NCI-H1105 treated with DMSO at 0.1 percent for 48 hours (cell line): ENCODE data around the gene B4GALT6.

Experiments
- DNase-seq: peaks from one replicate; lab custom pipeline; 2025; lab: John Stamatoyannopoulos, UW

B4GALT6 gene

DNA sequence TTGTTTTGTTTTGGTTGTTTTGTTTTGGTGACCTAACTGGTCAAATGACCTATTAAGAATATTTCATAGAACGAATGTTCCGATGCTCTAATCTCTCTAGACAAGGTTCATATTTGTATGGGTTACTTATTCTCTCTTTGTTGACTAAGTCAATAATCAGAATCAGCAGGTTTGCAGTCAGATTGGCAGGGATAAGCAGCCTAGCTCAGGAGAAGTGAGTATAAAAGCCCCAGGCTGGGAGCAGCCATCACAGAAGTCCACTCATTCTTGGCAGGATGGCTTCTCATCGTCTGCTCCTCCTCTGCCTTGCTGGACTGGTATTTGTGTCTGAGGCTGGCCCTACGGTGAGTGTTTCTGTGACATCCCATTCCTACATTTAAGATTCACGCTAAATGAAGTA, 92.8 kb downstream of the B4GALT6 start, which contains the start of gene TTR:
TSS of gene TTR (plus strand) at position 250 of the 400 bp plus-strand sequence. CDS start at position 276, 26 bp downstream.
- DNase-seq = no peak

DNA sequence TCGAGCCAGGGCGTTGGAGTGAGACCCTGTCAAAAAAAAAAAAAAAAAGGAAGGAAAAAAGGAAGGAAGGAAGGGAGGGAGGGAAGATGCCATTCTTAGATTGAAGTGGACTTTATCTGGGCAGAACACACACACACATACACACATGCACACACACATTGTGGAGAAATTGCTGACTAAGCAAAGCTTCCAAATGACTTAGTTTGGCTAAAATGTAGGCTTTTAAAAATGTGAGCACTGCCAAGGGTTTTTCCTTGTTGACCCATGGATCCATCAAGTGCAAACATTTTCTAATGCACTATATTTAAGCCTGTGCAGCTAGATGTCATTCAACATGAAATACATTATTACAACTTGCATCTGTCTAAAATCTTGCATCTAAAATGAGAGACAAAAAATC, 93.3 kb downstream of the B4GALT6 start:
- DNase-seq = no peak

DNA sequence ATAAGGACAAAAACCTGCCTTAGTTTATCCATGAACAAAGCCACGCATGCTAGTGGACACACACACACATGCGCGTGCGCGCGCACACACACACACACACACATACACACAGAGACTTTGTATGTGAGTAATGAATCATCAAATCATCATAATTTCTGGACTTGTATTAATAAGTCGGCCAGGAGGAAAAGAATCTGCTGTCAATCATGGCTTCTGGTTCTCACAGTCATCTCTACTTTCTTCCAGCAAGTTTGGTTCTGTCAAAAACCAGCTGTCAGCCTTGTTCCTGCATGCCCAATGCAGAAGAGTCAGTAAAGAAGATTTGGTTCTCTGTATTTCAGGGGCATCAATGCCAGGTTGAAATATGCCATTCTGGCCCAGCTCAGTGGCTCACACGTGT, 93.8 kb downstream of the B4GALT6 start:
- no peak for DNase-seq

DNA sequence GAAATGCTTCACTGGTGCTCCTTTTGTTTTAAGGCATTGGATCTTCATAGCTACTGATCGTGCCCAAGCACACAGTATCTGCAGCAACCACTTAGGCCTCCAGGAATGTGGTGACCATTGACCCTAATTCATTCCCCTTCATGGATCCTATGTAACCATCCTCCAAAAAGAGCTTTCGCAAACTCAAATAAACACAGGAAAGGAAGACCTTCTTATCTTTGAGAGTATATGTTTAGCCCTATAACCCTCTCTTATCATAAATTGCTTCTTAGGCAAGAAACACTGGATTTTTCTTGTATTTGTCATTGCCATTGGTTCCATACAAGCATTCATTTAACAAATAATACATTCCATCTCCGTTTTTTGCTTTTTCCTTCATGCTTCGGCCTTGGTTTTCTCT, 96.9 kb downstream of the B4GALT6 start:
- DNase-seq = no peak

DNA sequence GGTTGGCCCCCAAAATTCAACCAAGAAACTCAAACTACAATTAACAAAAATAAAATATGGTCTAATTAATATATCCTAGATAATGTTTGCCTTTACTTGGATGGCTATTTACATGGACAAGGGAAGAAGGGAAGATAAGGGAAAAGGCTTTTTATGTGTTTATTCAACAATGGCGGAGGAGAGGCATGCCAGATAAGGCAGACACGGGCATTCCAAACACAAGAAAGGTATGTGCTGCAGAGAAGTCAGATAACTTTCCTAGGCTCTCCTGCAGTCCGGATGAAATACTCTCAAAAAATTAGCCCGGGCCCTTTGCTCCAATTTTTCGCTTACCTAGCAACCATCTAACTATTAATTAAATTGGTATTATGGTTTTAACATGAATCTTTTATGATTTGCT, 97.8 kb downstream of the B4GALT6 start:
- no peak for DNase-seq

DNA sequence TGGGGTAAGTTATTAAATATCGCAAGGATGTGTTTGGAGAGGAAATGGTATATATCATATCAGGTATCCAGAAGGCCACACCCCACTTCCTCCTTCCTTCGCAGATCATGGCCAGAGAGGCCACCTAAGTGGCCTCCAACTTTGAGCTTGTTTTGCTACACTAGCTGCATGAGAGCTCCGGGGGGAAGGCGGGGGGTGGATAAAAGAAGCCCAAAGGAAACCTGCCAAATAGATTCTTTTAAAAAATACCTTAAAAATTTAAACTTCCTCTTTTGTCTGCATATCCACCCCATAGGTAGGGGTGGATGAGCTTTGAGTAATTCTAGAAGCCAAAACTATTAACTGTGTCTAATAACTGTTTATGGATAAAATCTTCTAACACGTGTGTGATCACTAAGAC, 98.4 kb downstream of the B4GALT6 start:
- DNase-seq = no peak

DNA sequence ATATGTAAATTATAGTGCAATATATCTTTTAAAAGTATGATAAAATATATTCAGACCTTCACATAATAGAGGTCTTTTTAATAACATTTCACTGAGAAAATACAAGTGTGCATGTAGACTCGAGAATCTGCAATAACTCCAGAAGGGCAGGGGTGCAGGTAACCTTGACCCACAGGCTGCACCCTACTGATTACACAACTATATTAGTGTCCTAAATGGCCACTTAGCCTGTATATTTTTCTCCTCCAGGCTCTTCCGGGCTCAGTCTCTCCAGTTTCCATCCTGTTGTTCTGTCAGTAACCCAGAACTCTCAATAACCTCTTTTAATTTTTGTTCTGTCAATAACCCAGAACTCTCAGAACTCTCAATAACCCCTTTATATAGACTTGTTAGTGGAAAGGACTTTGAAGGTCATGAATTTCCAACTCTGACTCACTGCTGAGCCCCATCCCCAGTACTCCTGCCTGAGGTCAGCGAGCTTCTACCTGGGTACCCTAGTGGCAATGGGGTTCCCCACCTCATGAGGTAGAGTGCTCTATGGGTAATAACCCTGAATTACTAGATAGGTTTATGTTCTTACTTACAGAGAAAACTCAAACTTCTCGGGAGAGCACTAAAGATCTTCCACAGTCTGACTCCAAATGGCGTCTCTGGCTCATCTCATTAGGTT, 101.1 kb downstream of the B4GALT6 start:
- no peak for DNase-seq

DNA sequence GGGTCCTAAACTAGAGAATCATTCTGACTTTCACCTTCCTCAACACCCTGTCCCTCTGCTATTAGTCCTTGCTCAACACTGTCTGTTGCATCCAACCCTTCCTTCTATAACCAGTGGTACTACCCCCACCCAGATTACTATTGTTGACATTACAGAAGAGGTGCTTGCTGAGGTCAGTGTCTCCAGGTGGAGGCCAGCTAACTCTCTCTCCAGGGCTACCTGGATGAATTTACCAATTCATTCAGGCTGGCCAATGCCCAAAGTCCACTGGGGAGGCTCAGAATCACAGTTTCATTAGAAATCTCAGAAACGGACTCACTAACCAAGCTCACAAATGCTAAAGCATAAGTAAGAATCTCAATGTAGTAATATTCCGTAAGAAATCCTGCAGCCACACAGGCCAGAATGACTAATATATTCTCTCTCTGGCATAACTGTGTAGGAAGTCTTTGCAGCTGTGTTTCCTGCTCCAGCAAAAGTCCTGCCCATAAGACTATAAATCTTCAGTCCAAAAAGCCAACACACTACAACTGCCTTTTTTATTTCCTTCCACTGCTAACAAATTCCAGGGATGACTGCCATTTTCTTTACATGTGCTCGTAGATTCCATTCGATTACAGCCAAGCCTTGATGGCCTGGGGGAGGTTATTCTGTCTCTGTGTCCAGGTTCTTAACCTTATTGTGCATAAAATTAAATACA, 102.7 kb downstream of the B4GALT6 start:
- no peak for DNase-seq

DNA sequence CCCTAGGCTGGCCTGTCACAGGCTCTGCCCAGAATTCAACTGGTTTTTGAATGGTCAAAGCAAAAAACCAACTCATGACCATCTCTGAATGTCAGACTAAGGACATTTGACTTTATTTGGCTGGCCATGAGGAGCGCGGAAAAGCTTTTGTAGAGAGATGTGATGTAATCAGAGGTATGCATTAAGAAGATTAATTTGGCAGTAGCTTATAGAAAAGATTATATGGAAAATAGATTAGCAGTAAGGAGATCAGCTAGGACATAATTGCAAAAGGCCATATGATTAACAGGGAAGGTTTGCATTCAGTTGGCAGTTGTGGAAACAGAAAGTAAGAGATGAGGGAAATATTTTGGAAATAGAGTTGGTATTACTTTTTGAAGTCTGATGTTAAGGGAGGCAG, 105.0 kb downstream of the B4GALT6 start:
- no peak for DNase-seq

DNA sequence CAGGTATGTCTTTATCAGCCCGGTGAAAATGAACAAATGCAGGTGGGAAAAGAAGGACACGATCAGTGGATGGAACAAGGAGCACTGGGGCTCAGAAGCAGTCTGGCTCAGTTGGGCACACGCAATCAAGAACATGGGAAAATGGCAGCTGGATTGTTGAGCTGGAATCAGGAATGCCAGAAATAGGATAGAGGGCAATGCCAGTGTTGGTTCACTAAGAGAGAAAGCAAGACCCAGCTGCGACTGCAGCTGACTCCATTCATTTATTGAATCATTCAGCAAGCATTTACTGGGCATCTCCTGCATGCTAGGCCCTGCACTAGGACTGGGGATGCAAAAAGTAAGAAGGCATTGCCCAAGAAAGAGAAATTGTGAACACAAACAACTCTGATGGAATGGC, 106.3 kb downstream of the B4GALT6 start:
- DNase-seq = no peak

DNA sequence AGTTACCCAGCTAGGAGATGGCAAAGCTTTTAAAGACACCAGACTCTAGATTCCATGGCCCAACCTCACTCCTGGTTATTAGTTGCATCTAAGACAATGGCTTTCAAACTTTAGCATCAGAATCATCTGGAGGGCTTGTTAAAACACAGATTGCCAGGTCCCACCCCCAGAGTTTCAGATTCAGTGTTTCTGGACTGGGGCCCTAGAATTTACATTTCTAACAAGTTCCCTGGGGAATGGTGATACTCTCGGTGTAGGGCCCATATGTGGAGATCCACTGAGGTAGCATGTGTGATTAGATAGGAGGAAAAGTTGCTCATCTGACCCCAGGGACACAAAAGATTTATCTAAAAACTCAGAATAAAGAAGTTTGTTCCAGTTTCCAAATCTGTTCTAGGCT, 107.2 kb downstream of the B4GALT6 start:
- no peak for DNase-seq

DNA sequence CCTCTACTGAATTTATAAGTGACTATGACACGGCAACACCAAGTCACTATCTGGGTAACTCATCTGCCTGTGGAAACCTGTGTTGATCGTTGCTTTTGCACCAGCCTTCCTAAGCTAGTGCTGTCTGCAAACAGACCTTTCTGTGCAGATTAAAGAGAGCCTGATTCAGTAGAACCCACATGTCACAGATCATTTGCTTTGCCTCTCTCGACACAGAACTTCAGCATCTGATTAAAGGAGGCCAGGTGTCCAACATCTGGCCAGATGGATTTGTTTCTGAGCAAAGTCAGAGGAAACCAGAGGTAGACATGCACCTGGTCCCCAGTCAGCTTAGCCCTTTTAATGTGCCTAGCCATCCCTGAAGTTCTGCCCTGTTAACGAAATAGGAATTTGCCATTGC, 107.7 kb downstream of the B4GALT6 start:
- no peak for DNase-seq

DNA sequence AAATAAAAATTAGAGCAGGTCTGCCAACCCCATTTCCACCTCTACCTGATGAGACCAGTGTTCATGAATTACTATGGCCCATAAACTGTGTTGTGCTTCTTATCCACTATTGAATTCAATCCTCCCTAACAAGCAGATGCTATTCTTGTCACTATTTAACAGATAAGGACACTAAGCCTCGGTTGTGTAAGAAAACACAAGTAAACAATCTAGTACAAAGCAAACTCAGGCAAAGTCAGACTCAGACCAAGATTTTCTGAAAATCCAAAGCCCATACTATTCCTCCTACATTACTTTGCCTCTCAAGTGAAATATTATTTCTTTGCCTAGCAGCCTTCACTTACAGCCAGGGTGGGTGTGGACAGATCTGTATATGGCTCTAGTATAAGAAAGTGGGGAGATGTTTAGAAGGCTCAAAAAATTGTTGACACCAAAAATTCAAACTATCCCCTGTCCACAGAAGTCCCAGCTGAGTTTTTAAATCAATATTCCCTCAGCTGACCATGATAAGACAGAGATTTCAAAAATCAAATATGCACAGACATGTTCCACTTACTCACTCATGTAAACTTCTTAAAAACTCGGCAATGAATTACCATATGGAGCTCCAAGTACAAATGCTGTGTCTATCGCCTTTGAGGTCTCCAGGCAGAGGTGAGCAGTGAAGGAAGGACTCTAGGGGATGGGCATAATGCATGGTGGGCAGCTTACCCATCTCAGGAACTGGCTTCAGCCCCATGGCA, 108.7 kb downstream of the B4GALT6 start:
- no peak for DNase-seq

DNA sequence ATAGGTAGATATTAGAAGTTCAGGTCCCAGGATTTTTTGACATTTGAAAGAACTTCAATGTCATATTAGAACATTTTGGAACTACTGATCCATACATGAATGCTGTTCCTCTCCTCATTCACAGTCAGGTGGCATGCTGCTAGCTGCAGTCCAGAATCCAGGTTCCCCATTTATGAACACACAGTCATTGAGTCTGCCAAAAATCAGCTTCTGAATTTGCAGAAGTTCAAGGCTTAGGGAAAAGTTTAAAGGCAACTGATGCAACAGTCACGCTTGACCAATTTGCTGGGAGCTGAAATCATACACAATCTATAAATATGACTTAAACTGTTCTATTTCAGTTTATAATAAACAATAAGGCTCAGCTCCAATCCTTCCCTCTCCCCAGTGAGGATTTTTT, 110.0 kb downstream of the B4GALT6 start:
- DNase-seq = no peak
